Adrenal gland (tissue), 5 donors: ENCODE measurements around the gene SCAI.

Experiments
- POLR2A ChIP-seq, 2 donors: fragments of 450-650 bp; IDR thresholded peaks; one replicate each; pipeline ENCODE4 v1.6.1; 2017; ENCODE audit warnings: antibody characterized with exemption in 2 of 2, mild to moderate bottlenecking in 2 of 2, moderate library complexity in 1 of 2
- TF ChIP-seq, protein P1 (sequence below), 6 experiments: fragments of 450-650 bp in 4 of 6; fragments of 200-600 bp in 2 of 6; sonication (generic) in 1 of 6; IDR thresholded peaks; 1 replicate in 5 of 6; 2 replicates in 1 of 6; pipeline versions ENCODE4 v1.5.1 to v1.8.0; 2016 to 2021; ENCODE audit warnings: antibody characterized with exemption in 6 of 6, mild to moderate bottlenecking in 2 of 6, moderate library complexity in 1 of 6
- donor health status: DM: no; HTN: no; CAD: no.

DNA sequence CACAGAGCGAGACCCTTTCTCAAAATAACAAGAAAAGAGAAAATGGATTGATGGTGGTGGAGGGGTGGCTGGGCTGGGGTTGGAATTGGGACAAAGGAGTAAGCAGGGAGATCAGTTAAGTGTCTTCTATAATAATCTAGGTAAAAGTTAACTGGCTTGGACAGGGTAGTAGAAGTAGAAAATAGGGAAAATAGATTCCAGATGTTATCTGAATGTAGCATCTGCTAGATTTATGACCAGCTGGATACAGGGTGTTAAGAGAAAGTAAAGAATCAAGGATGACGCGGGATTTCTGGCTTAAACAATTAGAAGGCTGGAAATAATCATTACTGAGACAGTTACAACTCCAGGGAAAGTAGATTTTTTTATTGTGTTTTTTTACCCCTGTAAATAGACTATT lies 33.3 kb upstream of the SCAI start:
- TF ChIP-seq, protein P1, sequence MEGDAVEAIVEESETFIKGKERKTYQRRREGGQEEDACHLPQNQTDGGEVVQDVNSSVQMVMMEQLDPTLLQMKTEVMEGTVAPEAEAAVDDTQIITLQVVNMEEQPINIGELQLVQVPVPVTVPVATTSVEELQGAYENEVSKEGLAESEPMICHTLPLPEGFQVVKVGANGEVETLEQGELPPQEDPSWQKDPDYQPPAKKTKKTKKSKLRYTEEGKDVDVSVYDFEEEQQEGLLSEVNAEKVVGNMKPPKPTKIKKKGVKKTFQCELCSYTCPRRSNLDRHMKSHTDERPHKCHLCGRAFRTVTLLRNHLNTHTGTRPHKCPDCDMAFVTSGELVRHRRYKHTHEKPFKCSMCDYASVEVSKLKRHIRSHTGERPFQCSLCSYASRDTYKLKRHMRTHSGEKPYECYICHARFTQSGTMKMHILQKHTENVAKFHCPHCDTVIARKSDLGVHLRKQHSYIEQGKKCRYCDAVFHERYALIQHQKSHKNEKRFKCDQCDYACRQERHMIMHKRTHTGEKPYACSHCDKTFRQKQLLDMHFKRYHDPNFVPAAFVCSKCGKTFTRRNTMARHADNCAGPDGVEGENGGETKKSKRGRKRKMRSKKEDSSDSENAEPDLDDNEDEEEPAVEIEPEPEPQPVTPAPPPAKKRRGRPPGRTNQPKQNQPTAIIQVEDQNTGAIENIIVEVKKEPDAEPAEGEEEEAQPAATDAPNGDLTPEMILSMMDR (IDR thresholded peaks at IDR 0.05), result no peak
- TF ChIP-seq POLR2A (IDR thresholded peaks at IDR 0.05), result no peak
